ENCODE data around the gene PURB.

PURB gene

DNA sequence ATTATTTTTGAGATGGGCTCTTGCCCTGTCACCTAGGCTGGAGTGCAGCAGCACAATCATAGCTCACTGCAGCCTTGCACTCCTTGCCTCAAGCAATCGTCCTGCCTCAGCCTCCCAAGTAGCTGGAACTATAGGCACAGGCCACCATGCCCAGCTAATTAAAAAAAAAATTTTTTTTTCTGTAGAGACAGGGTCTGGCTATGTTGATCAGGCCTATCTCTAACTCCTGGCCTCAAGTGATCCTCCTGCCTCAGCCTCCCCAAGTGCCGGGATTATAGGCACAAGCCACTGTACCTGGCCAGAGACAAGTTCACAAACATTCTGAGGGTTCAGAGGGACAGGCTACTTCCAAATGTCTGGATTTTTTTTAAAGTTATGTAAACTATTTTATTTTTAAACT is 32.1 kb upstream of the PURB start:
- Histone ChIP-seq H3K27ac (no peak overlapping the region), H3K4me3 (no peak overlapping the region), H3K9me3 (ENCODE audit: low read depth, low read length) (no peaks in the 10 kb centered on the region), H3K36me3 (ENCODE audit: insufficient read depth, low read length) (no peaks in the 10 kb centered on the region), H3K9ac (ENCODE audit: insufficient read length) (no peak overlapping the region)
- no peak for TF ChIP-seq FOXP2 (optimal IDR thresholded peaks at IDR 0.05; ENCODE audit: control extremely low read depth, extremely low read length, insufficient read depth)
- no peak for TF ChIP-seq POLR2AphosphoS5 (IDR thresholded peaks at IDR 0.05; ENCODE audit: borderline replicate concordance, low read depth, low read length)
- TF ChIP-seq EZH2 (IDR thresholded peaks at IDR 0.05): no peak
- no peak for DNase-seq (ENCODE audit: low read depth, low spot score)

GRCh38 chr7:44914992-44915607 is 29.8 kb upstream of the PURB start:
- no peak for TF ChIP-seq POLR2AphosphoS5 (IDR thresholded peaks at IDR 0.05; ENCODE audit: borderline replicate concordance, low read depth, low read length)
- no peak for TF ChIP-seq EZH2 (IDR thresholded peaks at IDR 0.05)
- TF ChIP-seq FOXP2 (optimal IDR thresholded peaks at IDR 0.05; ENCODE audit: control extremely low read depth, extremely low read length, insufficient read depth): no peak
- Histone ChIP-seq H3K27ac (no peak overlapping the region), H3K4me3 (no peak overlapping the region), H3K9me3 (ENCODE audit: low read depth, low read length) (no peaks in the 10 kb centered on the region), H3K9ac (ENCODE audit: insufficient read length) (no peak overlapping the region), H3K36me3 (ENCODE audit: insufficient read depth, low read length) (no peaks in the 10 kb centered on the region)
- no peak for DNase-seq (ENCODE audit: low read depth, low spot score)

DNA sequence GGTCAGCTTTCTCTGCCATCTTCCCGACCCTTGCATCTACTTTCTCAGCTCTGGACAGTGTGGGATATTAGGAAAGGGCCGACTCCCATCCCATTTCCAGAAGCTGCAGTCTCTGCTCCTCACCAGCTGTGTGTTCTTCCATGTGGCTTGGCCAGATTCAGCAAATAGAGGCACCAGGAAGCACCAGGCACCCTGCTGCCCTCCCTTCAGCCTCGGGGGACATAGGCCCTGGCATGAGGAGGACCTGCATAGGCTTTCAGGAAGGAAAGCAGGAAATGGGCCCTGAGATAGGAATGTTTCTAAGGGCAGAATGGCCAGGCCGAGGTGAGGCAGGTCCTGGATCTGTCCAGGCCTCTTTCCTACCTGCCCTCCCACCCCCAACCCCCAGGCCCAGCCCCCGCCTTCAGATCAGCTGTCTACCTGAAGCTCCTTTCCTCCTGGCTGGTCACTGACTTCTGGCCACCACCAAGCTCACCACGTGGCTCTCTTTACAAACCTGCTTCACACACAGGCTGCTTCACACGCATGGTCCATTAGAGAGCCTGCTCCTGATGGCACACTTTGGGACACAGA is 27.5 kb upstream of the PURB start:
- no peaks in the 10 kb centered on the region for H3K36me3 ChIP-seq (ENCODE audit: insufficient read depth, low read length)
- H3K4me3 ChIP-seq: no peak overlapping the region
- DNase-seq (ENCODE audit: low read depth, low spot score): no peak
- H3K27ac ChIP-seq: no peak overlapping the region
- no peak for TF ChIP-seq EZH2 (IDR thresholded peaks at IDR 0.05)
- TF ChIP-seq FOXP2 (optimal IDR thresholded peaks at IDR 0.05; ENCODE audit: control extremely low read depth, extremely low read length, insufficient read depth): no peak
- no peak for TF ChIP-seq POLR2AphosphoS5 (IDR thresholded peaks at IDR 0.05; ENCODE audit: borderline replicate concordance, low read depth, low read length)
- no peaks in the 10 kb centered on the region for H3K9me3 ChIP-seq (ENCODE audit: low read depth, low read length)
- no peak overlapping the region for H3K9ac ChIP-seq (ENCODE audit: insufficient read length)

DNA sequence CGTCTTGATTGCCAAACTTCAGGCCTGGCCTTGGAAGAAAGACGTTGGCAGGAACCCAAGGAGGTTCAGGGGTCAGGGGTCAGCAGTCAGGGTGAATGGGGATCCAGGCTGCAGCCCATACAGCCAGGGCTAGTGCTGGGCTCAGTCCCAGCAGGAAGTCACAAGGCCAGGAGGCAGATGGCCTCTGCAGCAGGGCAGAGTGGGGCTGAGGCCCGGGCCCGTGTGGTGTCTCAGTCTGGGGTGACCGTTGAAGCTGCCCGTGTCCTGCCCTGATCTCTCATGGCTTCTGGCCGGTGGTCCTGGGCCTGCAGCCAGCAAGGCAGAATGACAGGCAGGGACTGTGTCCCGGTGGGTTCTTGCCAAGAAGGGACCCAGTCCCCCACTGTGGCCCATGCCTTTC is 26.6 kb upstream of the PURB start:
- TF ChIP-seq EZH2 (IDR thresholded peaks at IDR 0.05) (no peak), FOXP2 (optimal IDR thresholded peaks at IDR 0.05; ENCODE audit: control extremely low read depth, extremely low read length, insufficient read depth) (no peak), POLR2AphosphoS5 (IDR thresholded peaks at IDR 0.05; ENCODE audit: borderline replicate concordance, low read depth, low read length) (no peak)
- DNase-seq (ENCODE audit: low read depth, low spot score): no peak
- Histone ChIP-seq H3K36me3 (ENCODE audit: insufficient read depth, low read length) (no peaks in the 10 kb centered on the region), H3K9me3 (ENCODE audit: low read depth, low read length) (no peaks in the 10 kb centered on the region), H3K27ac (no peak overlapping the region), H3K9ac (ENCODE audit: insufficient read length) (no peak overlapping the region), H3K4me3 (no peak overlapping the region)

- Histone ChIP-seq H3K27ac (no peak overlapping the region), H3K36me3 (ENCODE audit: insufficient read depth, low read length) (no peaks in the 10 kb centered on the region), H3K9ac (ENCODE audit: insufficient read length) (no peak overlapping the region), H3K4me3 (no peak overlapping the region), H3K9me3 (ENCODE audit: low read depth, low read length) (no peaks in the 10 kb centered on the region)
- no peak for DNase-seq (ENCODE audit: low read depth, low spot score)
- TF ChIP-seq EZH2 (IDR thresholded peaks at IDR 0.05) (no peak), FOXP2 (optimal IDR thresholded peaks at IDR 0.05; ENCODE audit: control extremely low read depth, extremely low read length, insufficient read depth) (no peak), POLR2AphosphoS5 (IDR thresholded peaks at IDR 0.05; ENCODE audit: borderline replicate concordance, low read depth, low read length) (no peak)
Measured at GRCh38 chr7:44909596-44910389, 24.5 kb upstream of the PURB start.

DNA sequence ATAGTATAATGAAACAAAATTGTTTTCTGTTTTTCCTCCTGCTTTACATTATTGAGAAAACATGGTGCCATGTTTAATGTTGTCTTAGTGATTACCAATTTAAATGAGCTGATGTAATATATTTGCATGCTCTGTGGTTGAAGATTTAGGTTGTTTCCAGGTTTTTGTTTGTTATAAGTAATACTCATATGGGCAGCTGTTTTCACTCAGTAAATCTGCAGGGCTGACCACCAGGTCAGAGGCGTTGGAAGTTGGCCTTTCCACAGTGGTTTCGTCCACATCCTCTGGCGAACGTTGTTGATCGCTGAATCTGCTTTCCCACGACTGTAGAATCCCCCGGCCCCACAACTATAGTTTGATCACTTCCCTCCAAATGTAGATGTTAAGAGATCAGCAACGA is 21.6 kb upstream of the PURB start:
- Histone ChIP-seq H3K36me3 (ENCODE audit: insufficient read depth, low read length) (no peaks in the 10 kb centered on the region), H3K27ac (no peak overlapping the region), H3K9me3 (ENCODE audit: low read depth, low read length) (no peaks in the 10 kb centered on the region), H3K9ac (ENCODE audit: insufficient read length) (no peak overlapping the region), H3K4me3 (no peak overlapping the region)
- DNase-seq (ENCODE audit: low read depth, low spot score): no peak
- no peak for TF ChIP-seq POLR2AphosphoS5 (IDR thresholded peaks at IDR 0.05; ENCODE audit: borderline replicate concordance, low read depth, low read length)
- TF ChIP-seq EZH2 (IDR thresholded peaks at IDR 0.05): no peak
- TF ChIP-seq FOXP2 (optimal IDR thresholded peaks at IDR 0.05; ENCODE audit: control extremely low read depth, extremely low read length, insufficient read depth): no peak

- H3K9me3 ChIP-seq (ENCODE audit: low read depth, low read length): no peaks in the 10 kb centered on the region
- DNase-seq (ENCODE audit: low read depth, low spot score): no peak
- no peak overlapping the region for H3K27ac ChIP-seq
- H3K36me3 ChIP-seq (ENCODE audit: insufficient read depth, low read length): no peaks in the 10 kb centered on the region
- no peak overlapping the region for H3K4me3 ChIP-seq
- H3K9ac ChIP-seq (ENCODE audit: insufficient read length): no peak overlapping the region
- no peak for TF ChIP-seq POLR2AphosphoS5 (IDR thresholded peaks at IDR 0.05; ENCODE audit: borderline replicate concordance, low read depth, low read length)
- TF ChIP-seq FOXP2 (optimal IDR thresholded peaks at IDR 0.05; ENCODE audit: control extremely low read depth, extremely low read length, insufficient read depth): no peak
- TF ChIP-seq EZH2 (IDR thresholded peaks at IDR 0.05): no peak
Measured at GRCh38 chr7:44905002-44905635, 19.8 kb upstream of the PURB start.

DNA sequence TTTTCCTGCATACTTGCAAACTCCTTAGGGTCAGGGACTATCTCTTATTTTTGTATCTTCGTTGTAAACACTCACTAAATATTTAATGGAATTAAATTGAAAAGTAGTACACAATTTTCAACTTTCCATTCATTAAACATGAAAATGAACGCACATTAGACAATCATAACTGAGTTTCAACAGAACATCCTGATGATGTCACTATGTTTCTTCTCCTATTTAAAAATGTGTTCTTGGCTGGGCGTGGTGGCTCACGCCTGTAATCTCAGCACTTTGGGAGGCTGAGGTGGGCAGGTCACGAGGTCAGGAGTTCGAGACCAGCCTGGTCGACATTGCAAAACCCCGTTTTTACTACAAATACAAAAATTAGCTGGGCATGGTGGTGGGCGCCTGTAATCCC is 14.1 kb upstream of the PURB start:
- Histone ChIP-seq H3K4me3 (no peak overlapping the region), H3K9me3 (ENCODE audit: low read depth, low read length) (no peaks in the 10 kb centered on the region)
- TF ChIP-seq POLR2AphosphoS5 (IDR thresholded peaks at IDR 0.05; ENCODE audit: borderline replicate concordance, low read depth, low read length) (no peak), FOXP2 (optimal IDR thresholded peaks at IDR 0.05; ENCODE audit: control extremely low read depth, extremely low read length, insufficient read depth) (no peak), EZH2 (IDR thresholded peaks at IDR 0.05) (no peak)

More for the DNA sequence above, 14.1 kb upstream of the PURB start:
- H3K27ac ChIP-seq: no peak overlapping the region
- DNase-seq (ENCODE audit: low read depth, low spot score): no peak
- H3K36me3 ChIP-seq (ENCODE audit: insufficient read depth, low read length): no peaks in the 10 kb centered on the region
- no peak overlapping the region for H3K9ac ChIP-seq (ENCODE audit: insufficient read length)

All from SK-N-MC (cell line).